Liver (tissue), 9 donors: Measurements from ENCODE around the gene NOVA2. TPM values are rescaled to one million over a fixed set of nuclear protein-coding genes. Genes with fewer than 3 reads are reported as not detected.

Experiments
- DNase-seq: peaks from one replicate; pipeline ENCODE4 v3.0.0-alpha.2; 2017; ENCODE audit warnings: low spot score
- H3K27ac ChIP-seq, 2 donors: one replicate each; pipeline ENCODE4 v1.7.0; 2013; ENCODE audit warnings: inconsistent platforms in 2 of 2, low read length in 2 of 2, control low read depth in 1 of 2, low read depth in 1 of 2, mild to moderate bottlenecking in 1 of 2
- H3K27me3 ChIP-seq, 4 donors: one replicate each; pipeline versions ENCODE4 v1.6.1 to v1.7.0; 2013; ENCODE audit warnings: low read length in 3 of 4, inconsistent platforms in 1 of 4, mild to moderate bottlenecking in 1 of 4, moderate library complexity in 1 of 4; ENCODE audit not compliant: control insufficient read depth in 4 of 4, insufficient read depth in 4 of 4
- H3K36me3 ChIP-seq, 4 donors: one replicate each; pipeline versions ENCODE4 v1.6.1 to v1.7.0; 2013; ENCODE audit warnings: low read length in 3 of 4, mild to moderate bottlenecking in 3 of 4, low read depth in 1 of 4, moderate library complexity in 1 of 4; ENCODE audit not compliant: control insufficient read depth in 4 of 4, insufficient read depth in 3 of 4
- H3K4me1 ChIP-seq, 4 donors: one replicate each; pipeline versions ENCODE4 v1.6.1 to v1.7.0; 2013; ENCODE audit warnings: low read length in 3 of 4, mild to moderate bottlenecking in 3 of 4, moderate library complexity in 1 of 4; ENCODE audit not compliant: control insufficient read depth in 4 of 4, insufficient read depth in 4 of 4
- H3K4me3 ChIP-seq, 3 donors: one replicate each; pipeline versions ENCODE4 v1.6.1 to v1.7.0; 2013; ENCODE audit warnings: low read length in 3 of 3, control low read depth in 1 of 3, low read depth in 1 of 3, mild to moderate bottlenecking in 1 of 3
- H3K9ac ChIP-seq, 2 donors: one replicate each; pipeline ENCODE4 v1.7.0; 2013; ENCODE audit warnings: low read length in 2 of 2, mild to moderate bottlenecking in 2 of 2, moderate library complexity in 2 of 2, control low read depth in 1 of 2, low read depth in 1 of 2
- H3K9me3 ChIP-seq, 4 donors: one replicate each; pipeline versions ENCODE4 v1.6.1 to v1.7.0; 2013; ENCODE audit warnings: low read length in 3 of 4; ENCODE audit not compliant: control insufficient read depth in 4 of 4
- FOXA1 ChIP-seq: IDR thresholded peaks from 2 replicates; pipeline ENCODE4 v1.6.1; 2016; ENCODE audit warnings: antibody characterized with exemption
- GABPA ChIP-seq, 2 donors: IDR thresholded peaks in 1 of 2; conservative IDR thresholded peaks in 1 of 2; 2 replicates each; pipeline ENCODE4 v1.6.1; 2016; ENCODE audit warnings: antibody characterized with exemption in 2 of 2, mild to moderate bottlenecking in 1 of 2, moderate library complexity in 1 of 2
- HNF4A ChIP-seq, 2 donors: conservative IDR thresholded peaks; 2 replicates each; pipeline ENCODE4 v1.6.1; 2016; ENCODE audit warnings: antibody characterized with exemption in 2 of 2, mild to moderate bottlenecking in 2 of 2
- HNF4G ChIP-seq: IDR thresholded peaks from 2 replicates; pipeline ENCODE4 v1.6.1; 2016; ENCODE audit warnings: antibody characterized with exemption
- JUND ChIP-seq, 2 donors: IDR thresholded peaks; 2 replicates each; pipeline ENCODE4 v1.6.1; 2016; ENCODE audit warnings: antibody characterized with exemption in 2 of 2
- REST ChIP-seq: IDR thresholded peaks from 2 replicates; pipeline ENCODE4 v1.6.1; 2016; ENCODE audit warnings: antibody characterized with exemption, mild to moderate bottlenecking
- SP1 ChIP-seq: IDR thresholded peaks from 2 replicates; pipeline ENCODE4 v1.6.1; 2018; ENCODE audit warnings: antibody characterized with exemption, mild to moderate bottlenecking
- TAF1 ChIP-seq: conservative IDR thresholded peaks from 2 replicates; pipeline ENCODE4 v1.6.1; 2016; ENCODE audit warnings: antibody characterized with exemption, mild to moderate bottlenecking
- YY1 ChIP-seq: IDR thresholded peaks from 2 replicates; pipeline ENCODE4 v1.6.1; 2016; ENCODE audit warnings: antibody characterized with exemption, mild to moderate bottlenecking
- WGBS: extraction: QIAGEN DNeasy Blood & Tissue Kit; methylation state at CpG from one replicate; pipeline ENCODE4 v1.1.7; 2013; 5-methylcytosine and 5-hydroxymethylcytosine counted together
- polyA plus RNA-seq, 2 donors: library from polyadenylated mRNA; stranded (reverse) in 1 of 2; unstranded in 1 of 2; fragments of 200-250 nt in 1 of 2; fragments of >200 nt in 1 of 2; fragmentation: Nextera tagmentation in 1 of 2; extraction: Ambion mirVana in 1 of 2; gene quantifications; one replicate each; pipeline versions ENCODE4 v1.2.1 to v1.2.3, GENCODE V29; 2013 to 2015
- total RNA-seq, 2 donors: library from RNA; depleted of rRNA; stranded (reverse); fragments of >200 nt; gene quantifications; one replicate each; pipeline ENCODE4 v1.2.3, GENCODE V29; 2014
- TF ChIP-seq, protein P1 (sequence below): IDR thresholded peaks from 2 replicates; pipeline ENCODE4 v1.6.1; 2016; ENCODE audit warnings: antibody characterized with exemption
- TF ChIP-seq, protein P2 (sequence below): IDR thresholded peaks from 2 replicates; pipeline ENCODE4 v1.6.1; 2016; ENCODE audit warnings: antibody characterized with exemption
- donor health status: healthy.
- donor health status: healthy.
- donor health status: healthy.
- donor health status: healthy.
- donor health status: healthy.

Gene NOVA2
- total and polyA plus RNA-seq, 4 donors = 0.31 to 1.6 (median 0.42) TPM

- no peak for TF ChIP-seq REST
- TF ChIP-seq GABPA (IDR thresholded peaks at IDR 0.05 in 1 of 2, conservative IDR thresholded peaks at IDR 0.05 in 1 of 2) = no peak
- no peak for TF ChIP-seq SP1
- TF ChIP-seq, protein P1, sequence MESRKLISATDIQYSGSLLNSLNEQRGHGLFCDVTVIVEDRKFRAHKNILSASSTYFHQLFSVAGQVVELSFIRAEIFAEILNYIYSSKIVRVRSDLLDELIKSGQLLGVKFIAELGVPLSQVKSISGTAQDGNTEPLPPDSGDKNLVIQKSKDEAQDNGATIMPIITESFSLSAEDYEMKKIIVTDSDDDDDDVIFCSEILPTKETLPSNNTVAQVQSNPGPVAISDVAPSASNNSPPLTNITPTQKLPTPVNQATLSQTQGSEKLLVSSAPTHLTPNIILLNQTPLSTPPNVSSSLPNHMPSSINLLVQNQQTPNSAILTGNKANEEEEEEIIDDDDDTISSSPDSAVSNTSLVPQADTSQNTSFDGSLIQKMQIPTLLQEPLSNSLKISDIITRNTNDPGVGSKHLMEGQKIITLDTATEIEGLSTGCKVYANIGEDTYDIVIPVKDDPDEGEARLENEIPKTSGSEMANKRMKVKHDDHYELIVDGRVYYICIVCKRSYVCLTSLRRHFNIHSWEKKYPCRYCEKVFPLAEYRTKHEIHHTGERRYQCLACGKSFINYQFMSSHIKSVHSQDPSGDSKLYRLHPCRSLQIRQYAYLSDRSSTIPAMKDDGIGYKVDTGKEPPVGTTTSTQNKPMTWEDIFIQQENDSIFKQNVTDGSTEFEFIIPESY = no peak
- TF ChIP-seq FOXA1 = no peak
Observed at GRCh38 chr19:45978156-45978555, 4.5 kb upstream of the NOVA2 start (continued).

GRCh38 chr19:45976178-45976577 lies 2.5 kb upstream of the NOVA2 start:
- DNase-seq = no peak
- H3K4me1 ChIP-seq = peaks cover 0 to 2% (median 0%) of the 10 kb centered on the region in 4 donors
- H3K4me3 ChIP-seq = no peak overlapping the region
- no peaks in the 10 kb centered on the region for H3K9me3 ChIP-seq
- no peak overlapping the region for H3K9ac ChIP-seq
- no peaks in the 10 kb centered on the region for H3K36me3 ChIP-seq
- H3K27ac ChIP-seq = no peak overlapping the region
- WGBS = 52% methylated on average over 14 of the region's 14 CpGs
- peaks cover 0 to 15% (median 4%) of the 10 kb centered on the region in 4 donors for H3K27me3 ChIP-seq
- no peak for TF ChIP-seq YY1

- H3K36me3 ChIP-seq = no peaks in the 10 kb centered on the region
- H3K9me3 ChIP-seq = no peaks in the 10 kb centered on the region
- TF ChIP-seq, protein P2, sequence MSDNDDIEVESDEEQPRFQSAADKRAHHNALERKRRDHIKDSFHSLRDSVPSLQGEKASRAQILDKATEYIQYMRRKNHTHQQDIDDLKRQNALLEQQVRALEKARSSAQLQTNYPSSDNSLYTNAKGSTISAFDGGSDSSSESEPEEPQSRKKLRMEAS = no peak
- H3K27me3 ChIP-seq = peaks cover 0 to 15% (median 4%) of the 10 kb centered on the region in 4 donors
- 71% methylated on average over 11 of the region's 11 CpGs for WGBS
- no peak overlapping the region for H3K9ac ChIP-seq
- H3K4me3 ChIP-seq = no peak overlapping the region
- DNase-seq = no peak
- H3K27ac ChIP-seq = no peak overlapping the region
- H3K4me1 ChIP-seq = peaks cover 0 to 2% (median 0%) of the 10 kb centered on the region in 4 donors
Observed at GRCh38 chr19:45975306-45976070, 1.8 kb upstream of the NOVA2 start.

DNA sequence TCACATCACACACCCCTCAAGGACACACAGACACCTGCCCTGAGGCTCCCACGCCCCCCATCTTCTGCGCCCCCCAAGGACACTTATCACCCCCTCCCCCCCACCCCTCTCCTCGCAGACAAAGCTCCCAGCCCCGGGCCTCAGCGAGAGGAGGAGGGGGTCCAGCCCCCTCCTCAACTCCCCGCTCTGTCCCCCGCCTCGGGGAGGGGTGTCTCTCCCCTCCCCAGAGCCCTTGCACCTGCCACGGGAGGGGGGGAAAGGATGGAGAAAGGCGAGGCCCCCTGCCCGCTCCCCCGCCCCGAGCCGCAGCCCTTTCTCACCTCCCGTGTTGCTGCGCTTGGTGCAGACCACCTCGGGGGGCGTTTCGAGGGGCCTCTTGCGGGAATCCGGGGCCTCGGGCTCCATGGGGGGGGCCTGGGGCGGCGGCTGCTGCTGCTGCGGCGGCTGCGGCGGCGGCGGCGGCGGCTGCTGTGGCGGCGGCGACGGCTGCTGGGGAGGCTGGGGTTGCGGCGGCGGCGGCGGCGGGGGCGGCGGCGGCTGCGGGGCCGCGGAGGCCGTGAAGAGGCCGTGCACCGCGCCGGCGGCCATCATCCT lies 621 bp downstream of the NOVA2 start:
- H3K27ac ChIP-seq = no peak overlapping the region
- no peaks in the 10 kb centered on the region for H3K9me3 ChIP-seq
- peak overlapping the region in 1 of 3 donors; percentile 42 for H3K4me3 ChIP-seq
- WGBS = 3% methylated on average over 54 of the region's 54 CpGs
- no peak for DNase-seq
- no peaks in the 10 kb centered on the region for H3K36me3 ChIP-seq
- H3K4me1 ChIP-seq = peaks cover 0 to 2% (median 0%) of the 10 kb centered on the region in 4 donors
- peaks cover 0 to 15% (median 4%) of the 10 kb centered on the region in 4 donors for H3K27me3 ChIP-seq
- H3K9ac ChIP-seq = no peak overlapping the region
- TF ChIP-seq REST = no peak
- no peak for TF ChIP-seq HNF4A (conservative IDR thresholded peaks at IDR 0.05)
- TF ChIP-seq, protein P2 = no peak
- TF ChIP-seq HNF4G = no peak
- TF ChIP-seq JUND (IDR thresholded peaks at IDR 0.05) = no peak
- no peak for TF ChIP-seq TAF1
